OCI-LY1 (cell line): Measurements from ENCODE around the gene ZMYM4.
A peak's percentile ranks its signal among the peaks of the same experiment; 100 is the strongest.

Experiments
- H2AFZ ChIP-seq: fragments of 200-600 bp; sonication (generic), shearing (Covaris generic); 2 replicates; pipeline ENCODE4 v1.6.0; 2014; ENCODE audit warnings: antibody characterized with exemption, mild to moderate bottlenecking, low read length
- H3F3A ChIP-seq: fragments of 200-600 bp; sonication (generic), shearing (Covaris generic); 2 replicates; pipeline ENCODE4 v1.6.0; 2014; ENCODE audit warnings: mild to moderate bottlenecking, antibody characterized with exemption, low read length, moderate library complexity; ENCODE audit not compliant: insufficient read depth
- H3K27ac ChIP-seq: fragments of 200-600 bp; sonication (generic); 2 replicates; pipeline ENCODE4 v1.5.1; 2014; ENCODE audit warnings: low read length, mixed run types, mild to moderate bottlenecking, low read depth; ENCODE audit not compliant: poor library complexity, severe bottlenecking
- H3K27me3 ChIP-seq: fragments of 200-600 bp; sonication (generic); 2 replicates; pipeline ENCODE4 v1.6.0; 2014; ENCODE audit warnings: antibody characterized with exemption, mild to moderate bottlenecking, low read length, moderate library complexity; ENCODE audit not compliant: insufficient read depth
- H3K36me3 ChIP-seq: fragments of 200-600 bp; sonication (generic); 2 replicates; pipeline ENCODE4 v1.6.1; 2014; ENCODE audit warnings: mild to moderate bottlenecking, antibody characterized with exemption, low read length, moderate library complexity, mixed read lengths; ENCODE audit not compliant: insufficient read depth
- H3K4me1 ChIP-seq: fragments of 200-600 bp; sonication (generic); 2 replicates; pipeline ENCODE4 v1.5.1; 2014; ENCODE audit warnings: mild to moderate bottlenecking, low read length, moderate library complexity; ENCODE audit not compliant: insufficient read depth, severe bottlenecking
- H3K4me2 ChIP-seq: fragments of 200-600 bp; sonication (generic), shearing (Covaris generic); 2 replicates; pipeline ENCODE4 v1.6.1; 2014; ENCODE audit warnings: low read length
- H3K4me3 ChIP-seq: fragments of 200-600 bp; sonication (generic); 2 replicates; pipeline ENCODE4 v1.5.1; 2014; ENCODE audit warnings: low read length, low read depth, mild to moderate bottlenecking, mixed read lengths; ENCODE audit not compliant: poor library complexity, severe bottlenecking
- H3K79me2 ChIP-seq: fragments of 200-600 bp; shearing (Covaris generic); 2 replicates; pipeline ENCODE4 v1.6.1; 2016; ENCODE audit warnings: mixed run types, low read length, mixed read lengths; ENCODE audit not compliant: insufficient read depth
- H3K9ac ChIP-seq: fragments of 200-600 bp; sonication (generic), shearing (Covaris generic); 2 replicates; pipeline ENCODE4 v1.6.1; 2014; ENCODE audit warnings: mild to moderate bottlenecking, low read length, mixed read lengths
- H3K9me2 ChIP-seq: fragments of 200-600 bp; sonication (generic), shearing (Covaris generic); 2 replicates; pipeline ENCODE4 v1.6.1; 2014; ENCODE audit warnings: low read depth, mild to moderate bottlenecking, low read length, mixed read lengths
- H3K9me3 ChIP-seq: fragments of 200-600 bp; shearing (Covaris generic); 2 replicates; pipeline ENCODE4 v1.6.1; 2014; ENCODE audit warnings: low read length, mixed read lengths
- H4K20me1 ChIP-seq: fragments of 200-600 bp; sonication (generic), shearing (Covaris generic); 2 replicates; pipeline ENCODE4 v1.6.0; 2016; ENCODE audit warnings: mild to moderate bottlenecking, low read length; ENCODE audit not compliant: insufficient read depth
- CTCF ChIP-seq: fragments of 200-600 bp; sonication (generic), shearing (Covaris generic); IDR thresholded peaks from 2 replicates; pipeline ENCODE4 v1.5.1; 2017; ENCODE audit warnings: mild to moderate bottlenecking, antibody characterized with exemption, low read length, moderate library complexity, mixed read lengths
- EZH2 ChIP-seq: fragments of 200-600 bp; sonication (generic), shearing (Covaris generic); IDR thresholded peaks from 2 replicates; pipeline ENCODE4 v1.8.0; 2017; ENCODE audit warnings: borderline replicate concordance, mixed run types, mild to moderate bottlenecking, antibody characterized with exemption, low read length, moderate library complexity, mixed read lengths

Gene ZMYM4

DNA sequence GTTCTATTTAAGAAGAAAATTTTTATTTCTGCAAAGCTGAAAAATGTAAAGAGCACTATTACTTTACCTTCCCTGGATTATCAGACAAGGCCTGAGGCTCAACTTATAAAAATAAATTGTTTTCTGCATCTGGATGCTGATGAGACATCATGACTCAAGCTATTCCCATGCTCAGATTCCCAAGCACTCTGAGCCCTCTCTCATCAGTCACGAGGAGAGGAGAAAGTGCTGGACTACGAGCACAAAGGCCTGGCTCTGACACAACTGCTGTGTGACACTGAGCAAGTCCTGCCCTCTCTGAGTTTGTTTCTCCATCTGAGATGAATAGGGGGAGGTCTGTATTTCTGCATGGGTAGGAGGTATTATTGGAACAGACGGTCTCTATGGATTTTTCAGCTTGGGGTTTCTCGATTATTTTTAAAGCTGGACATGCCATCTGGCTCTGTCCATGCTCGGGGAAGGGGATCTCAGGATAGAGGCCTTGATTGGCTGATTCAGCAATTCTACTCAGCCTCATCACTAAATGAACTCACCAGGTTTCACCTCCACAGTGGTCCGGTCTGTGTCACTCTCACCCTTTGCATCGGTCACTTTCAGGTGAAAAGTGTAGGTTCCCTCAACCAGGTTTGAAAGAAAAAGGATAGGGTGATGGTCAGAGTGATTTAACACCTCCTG lies 181.0 kb downstream of the ZMYM4 start:
- Histone ChIP-seq H3K4me2 (no peak overlapping the region), H4K20me1 (no peaks in the 10 kb centered on the region), H3K4me3 (no peak overlapping the region), H3K9me3 (no peaks in the 10 kb centered on the region), H3K9me2 (no peaks in the 10 kb centered on the region), H3K27me3 (no peaks in the 10 kb centered on the region), H3K9ac (no peak overlapping the region), H3K79me2 (no peaks in the 10 kb centered on the region), H3F3A (no peaks in the 10 kb centered on the region), H3K27ac (no peak overlapping the region), H3K4me1 (peaks cover 11% of the 10 kb centered on the region), H2AFZ (no peak overlapping the region), H3K36me3 (peaks cover 31% of the 10 kb centered on the region; the same call in 1 of the 2 replicates)
- TF ChIP-seq CTCF (no peak), EZH2 (no peak)

DNA sequence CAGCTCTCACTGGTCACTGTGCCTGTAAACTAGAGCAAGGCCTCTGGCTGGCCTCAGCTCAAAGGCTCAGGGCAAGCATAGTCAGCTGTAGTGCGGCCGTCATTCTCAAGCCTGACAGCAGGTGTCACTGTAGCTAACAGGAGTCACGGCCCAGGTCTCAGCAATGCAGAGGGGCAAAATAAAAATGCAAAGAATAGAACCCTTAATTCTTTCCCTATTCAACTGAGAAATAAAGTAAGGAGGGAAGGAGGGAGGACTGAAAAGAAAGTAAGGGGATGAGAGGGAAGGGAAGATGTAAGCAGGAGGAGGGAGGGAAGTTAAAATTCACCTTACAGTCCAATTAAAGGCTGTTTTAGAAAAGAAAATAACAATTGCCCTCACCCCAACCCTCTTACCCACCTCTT lies 182.6 kb downstream of the ZMYM4 start:
- no peaks in the 10 kb centered on the region for H3K79me2 ChIP-seq
- H3K36me3 ChIP-seq, result peaks cover 31% of the 10 kb centered on the region; the same call in 1 of the 2 replicates
- no peaks in the 10 kb centered on the region for H3K9me3 ChIP-seq
- no peak overlapping the region for H3K9ac ChIP-seq
- no peak overlapping the region for H3K4me3 ChIP-seq
- H3F3A ChIP-seq, result no peaks in the 10 kb centered on the region
- TF ChIP-seq CTCF (peak; percentile 93), EZH2 (no peak)
- no peak overlapping the region for H3K4me2 ChIP-seq
- no peaks in the 10 kb centered on the region for H3K27me3 ChIP-seq
- no peaks in the 10 kb centered on the region for H3K9me2 ChIP-seq
- no peak overlapping the region for H2AFZ ChIP-seq
- peaks cover 11% of the 10 kb centered on the region for H3K4me1 ChIP-seq
- H4K20me1 ChIP-seq, result no peaks in the 10 kb centered on the region
- peak overlapping the region; percentile 54 for H3K27ac ChIP-seq

GRCh38 chr1:35452106-35452774 lies 183.7 kb downstream of the ZMYM4 start:
- peak overlapping the region; percentile 54 for H3K27ac ChIP-seq
- no peak overlapping the region for H3K4me2 ChIP-seq

More at GRCh38 chr1:35452106-35452774, 183.7 kb downstream of the ZMYM4 start:
- H3K36me3 ChIP-seq, result peaks cover 31% of the 10 kb centered on the region; the same call in 1 of the 2 replicates
- H2AFZ ChIP-seq, result no peak overlapping the region
- no peaks in the 10 kb centered on the region for H3K79me2 ChIP-seq
- H3K9ac ChIP-seq, result no peak overlapping the region
- peaks cover 11% of the 10 kb centered on the region for H3K4me1 ChIP-seq
- no peaks in the 10 kb centered on the region for H4K20me1 ChIP-seq
- H3K9me3 ChIP-seq, result no peaks in the 10 kb centered on the region
- H3K4me3 ChIP-seq, result no peak overlapping the region
- no peak for TF ChIP-seq CTCF
- TF ChIP-seq EZH2, result no peak
- no peaks in the 10 kb centered on the region for H3F3A ChIP-seq
- H3K9me2 ChIP-seq, result no peaks in the 10 kb centered on the region
- H3K27me3 ChIP-seq, result no peaks in the 10 kb centered on the region
